ENCODE results near the gene KRTAP3-1. TPM values are rescaled to one million over a fixed set of nuclear protein-coding genes. Genes with fewer than 3 reads are reported as not detected.

KRTAP3-1 gene
- total and polyA plus RNA-seq, 10 of the 15 experiments (the other 5 are each of a cell fraction or from before 2014, with no cell fraction given) = not detected

- no peak for TF ChIP-seq BCLAF1 (IDR thresholded peaks at IDR 0.05)
- TF ChIP-seq IKZF2 (IDR thresholded peaks at IDR 0.05) = no peak
These were observed 20.8 kb upstream of the KRTAP3-1 start, which contains the start of gene KRTAP1-4 (continued) for GRCh38 chr17:41029633-41030245.

- H3K4me1 ChIP-seq (ENCODE audit: control insufficient read depth, insufficient read depth, low read length) = no peaks in the 10 kb centered on the region
- POLR2A ChIA-PET = no interaction called here
- no peaks in the 10 kb centered on the region for H4K20me1 ChIP-seq (ENCODE audit: control insufficient read depth, insufficient read depth)
- WGBS (ENCODE audit: insufficient coverage, insufficient replicate concordance, low lambda C conversion rate, missing lambda C conversion rate) = 14% methylated on average over 9 of the region's 9 CpGs
- H3K27ac ChIP-seq (ENCODE audit: control insufficient read depth, insufficient read depth) = no peak within 1 kb of the TSS
- FAIRE-seq (no peak), ATAC-seq (no peak), DNase-seq (ENCODE audit: low read depth, low spot score) (no peak)
- H3K79me2 ChIP-seq (ENCODE audit: control insufficient read depth, insufficient read depth, low read length) = no peaks in the 10 kb centered on the region
- BruUV-seq (replicated peaks) = no TSS peak
- no peak within 1 kb of the TSS for H2AFZ ChIP-seq (ENCODE audit: control insufficient read depth, low read depth, low read length)
- intact Hi-C loops (cut with micrococcal nuclease; ENCODE audit: unreplicated experiment) (no loop called here), in situ Hi-C loops (cut with MboI) (no loop called here)
- H3K9ac ChIP-seq (ENCODE audit: control insufficient read depth, insufficient read depth, low read length) = no peak within 1 kb of the TSS
- no peaks in the 10 kb centered on the region for H3K9me3 ChIP-seq (replicated peaks; ENCODE audit: control insufficient read depth, insufficient read depth, low read length)
- H3K4me3 ChIP-seq = no peak within 1 kb of the TSS
- RAD21 ChIA-PET (ENCODE audit: unreplicated experiment) = no interaction called here
- H3K36me3 ChIP-seq (ENCODE audit: control insufficient read depth in 2 of 2, insufficient read depth in 2 of 2, low read length in 1 of 2) = no peaks in the 10 kb centered on the region
- SMC1A ChIA-PET (ENCODE audit: uncharacterized antibody, unreplicated experiment) = no interaction called here
- H3K27me3 ChIP-seq (replicated peaks in 1 of 2; ENCODE audit: control insufficient read depth in 2 of 2, insufficient read depth in 2 of 2, low read length in 1 of 2) = 0 out of 4 replicates have a peak, but pooled peaks cover 0 to 3% of the 10 kb centered on the region in 2 experiments
- CTCF ChIA-PET = no interaction called here
- H3K4me2 ChIP-seq (ENCODE audit: control insufficient read depth, insufficient read depth) = no peak within 1 kb of the TSS
- no peak for TF ChIP-seq SMAD5 (IDR thresholded peaks at IDR 0.05; ENCODE audit: low read depth)
- no peak for TF ChIP-seq TARDBP (IDR thresholded peaks at IDR 0.05; ENCODE audit: borderline replicate concordance)
- TF ChIP-seq ZBED1 (IDR thresholded peaks at IDR 0.05; ENCODE audit: borderline replicate concordance) = no peak
- TF ChIP-seq NFYA (IDR thresholded peaks at IDR 0.05; ENCODE audit: borderline replicate concordance, low read depth, low read length) = no peak
- no peak for TF ChIP-seq ASH2L (IDR thresholded peaks at IDR 0.05; ENCODE audit: borderline replicate concordance, low read depth)
- TF ChIP-seq ZNF274 (IDR thresholded peaks at IDR 0.05; ENCODE audit: insufficient read depth, insufficient read length) = no peak
These were observed 18.0 kb upstream of the KRTAP3-1 start, which contains the start of gene KRTAP1-5 for GRCh38 chr17:41026715-41027471. TSS of gene KRTAP1-5 (minus strand) at chr17:41027208. CDS start at chr17:41027155, 53 bp downstream.

All from GM12878 (cell line).